ENCODE measurements around the gene USP17L11.
"Not testable (repeated sequence)": the region's sequence is repeated elsewhere in the genome, so short reads cannot be mapped to it uniquely, and the experiment has no call there.

DNA sequence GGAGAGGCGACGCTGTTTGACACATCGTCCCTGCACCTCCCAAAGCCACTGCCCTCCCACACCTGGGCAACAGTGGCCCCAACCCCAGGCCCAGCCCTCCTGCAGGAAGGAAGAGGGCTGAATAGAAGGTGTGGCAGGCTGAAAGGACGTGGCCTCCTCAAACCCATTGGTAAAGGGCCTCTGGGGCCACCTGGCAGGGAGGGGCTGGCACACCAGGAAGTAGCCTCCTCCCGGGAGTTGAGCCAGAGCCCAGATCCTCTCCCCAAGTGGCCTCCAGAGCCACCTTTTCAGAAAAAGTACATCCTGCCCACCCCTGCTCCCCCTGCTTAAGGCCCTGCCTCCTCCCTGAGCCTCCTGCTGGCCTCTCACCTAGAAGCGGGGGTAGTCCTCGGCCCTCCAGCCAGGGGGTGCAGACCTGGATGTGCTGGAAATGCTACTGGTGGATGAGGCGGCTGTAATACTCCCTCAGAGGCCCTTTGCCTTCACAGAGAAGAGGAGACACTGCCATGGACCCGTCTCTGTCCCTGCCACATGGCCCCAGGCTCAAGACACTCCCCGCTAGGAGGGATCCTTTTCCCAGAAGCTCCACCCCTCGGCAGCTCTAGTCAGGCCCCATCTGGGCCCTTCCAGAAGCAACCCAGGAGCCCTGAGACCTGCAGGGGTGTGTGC, 45.3 kb upstream of the USP17L11 start, which contains the start of gene FAM90A26:
- TF ChIP-seq, protein P1, sequence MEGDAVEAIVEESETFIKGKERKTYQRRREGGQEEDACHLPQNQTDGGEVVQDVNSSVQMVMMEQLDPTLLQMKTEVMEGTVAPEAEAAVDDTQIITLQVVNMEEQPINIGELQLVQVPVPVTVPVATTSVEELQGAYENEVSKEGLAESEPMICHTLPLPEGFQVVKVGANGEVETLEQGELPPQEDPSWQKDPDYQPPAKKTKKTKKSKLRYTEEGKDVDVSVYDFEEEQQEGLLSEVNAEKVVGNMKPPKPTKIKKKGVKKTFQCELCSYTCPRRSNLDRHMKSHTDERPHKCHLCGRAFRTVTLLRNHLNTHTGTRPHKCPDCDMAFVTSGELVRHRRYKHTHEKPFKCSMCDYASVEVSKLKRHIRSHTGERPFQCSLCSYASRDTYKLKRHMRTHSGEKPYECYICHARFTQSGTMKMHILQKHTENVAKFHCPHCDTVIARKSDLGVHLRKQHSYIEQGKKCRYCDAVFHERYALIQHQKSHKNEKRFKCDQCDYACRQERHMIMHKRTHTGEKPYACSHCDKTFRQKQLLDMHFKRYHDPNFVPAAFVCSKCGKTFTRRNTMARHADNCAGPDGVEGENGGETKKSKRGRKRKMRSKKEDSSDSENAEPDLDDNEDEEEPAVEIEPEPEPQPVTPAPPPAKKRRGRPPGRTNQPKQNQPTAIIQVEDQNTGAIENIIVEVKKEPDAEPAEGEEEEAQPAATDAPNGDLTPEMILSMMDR (IDR thresholded peaks at IDR 0.05), result not testable (repeated sequence)
- not testable (repeated sequence) for TF ChIP-seq POLR2A (IDR thresholded peaks at IDR 0.05)

Measured in adrenal gland (tissue), 5 donors.